ENCODE results near the gene INAVA. TPM values are rescaled to one million over a fixed set of nuclear protein-coding genes. Genes with fewer than 3 reads are reported as not detected.

Gene INAVA
- total and polyA plus RNA-seq, 2 of the 13 experiments (the other 11 are each of a cell fraction or from before 2014, with no cell fraction given), result 6.0 to 13.5 TPM

Small RNAs within 50 kb of the gene (small RNA-seq; reads per million reads assigned to genes)
- gene RNU6-704P (ENCODE audit: insufficient read depth in 2 of 3, insufficient read length in 3 of 3, low read depth in 2 of 3, low replicate concordance in 1 of 3), result 0 reads per million in 3 experiments

Other genes starting within 250 kb of the INAVA start
- gene DDX59, start 225.0 kb upstream of the INAVA start, total RNA-seq (2016; rRNA removed; fragmentation: Illumina TruSeq; extraction: Trizol), result 14.8 and 21.7 TPM in 2 replicates
- gene DDX59, start 225.0 kb upstream of the INAVA start, polyA plus RNA-seq (2011; rRNA removed), result 11.5 and 12.1 TPM in 2 replicates
- 8.2 and 10.3 TPM in 2 replicates for gene CAMSAP2, start 156.0 kb upstream of the INAVA start, total RNA-seq (2016; rRNA removed; fragmentation: Illumina TruSeq; extraction: Trizol)
- gene CAMSAP2, start 156.0 kb upstream of the INAVA start, polyA plus RNA-seq (2011; rRNA removed), result 2.7 and 3.4 TPM in 2 replicates
- gene GPR25, start 21.9 kb upstream of the INAVA start, total RNA-seq (2016; rRNA removed; fragmentation: Illumina TruSeq; extraction: Trizol), result not detected in 2 replicates
- gene GPR25, start 21.9 kb upstream of the INAVA start, polyA plus RNA-seq (2011; rRNA removed), result not detected in 2 replicates
- 0.13 and 0.20 TPM in 2 replicates for gene KIF21B, start 128.8 kb downstream of the INAVA start, total RNA-seq (2016; rRNA removed; fragmentation: Illumina TruSeq; extraction: Trizol)
- gene KIF21B, start 128.8 kb downstream of the INAVA start, polyA plus RNA-seq (2011; rRNA removed), result 0.17 and 0.22 TPM in 2 replicates
- gene CACNA1S, start 217.5 kb downstream of the INAVA start, total RNA-seq (2016; rRNA removed; fragmentation: Illumina TruSeq; extraction: Trizol), result not detected in 2 replicates
- not detected in 2 replicates for gene CACNA1S, start 217.5 kb downstream of the INAVA start, polyA plus RNA-seq (2011; rRNA removed)
- gene ASCL5, start 232.3 kb downstream of the INAVA start, total RNA-seq (2016; rRNA removed; fragmentation: Illumina TruSeq; extraction: Trizol), result not detected in 2 replicates
- not detected in 2 replicates for gene ASCL5, start 232.3 kb downstream of the INAVA start, polyA plus RNA-seq (2011; rRNA removed)